ENCODE measurements around the gene TMOD4.

The TMOD4 gene

DNA sequence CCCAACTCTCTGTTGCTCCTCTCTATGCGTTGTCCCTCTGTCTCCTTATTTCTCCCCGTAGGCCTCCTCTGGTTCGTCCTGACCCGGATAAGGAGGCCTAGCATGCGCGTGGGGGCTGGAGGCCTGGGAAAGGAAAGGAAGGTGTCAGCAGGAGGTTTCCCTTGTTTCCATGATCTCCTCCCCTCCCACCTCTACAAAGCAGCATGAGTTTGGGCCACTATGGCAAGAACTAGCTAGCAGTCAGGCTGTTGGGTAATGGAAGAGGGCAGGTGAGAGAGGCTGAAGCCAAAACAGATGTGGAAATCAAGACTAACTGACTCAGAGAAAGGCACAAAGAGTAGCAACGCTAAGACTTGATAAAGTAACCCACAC, 28.7 kb downstream of the TMOD4 start:
- H3K4me1 ChIP-seq (ENCODE audit: control insufficient read depth, low read depth, low read length), result peaks cover 27% of the 10 kb centered on the region
- no peak overlapping the region for H3K27ac ChIP-seq (ENCODE audit: low read length)
- H3K27me3 ChIP-seq (ENCODE audit: control insufficient read depth, insufficient read depth, low read length), result peaks cover 30% of the 10 kb centered on the region
- no peaks in the 10 kb centered on the region for H3K9me3 ChIP-seq (ENCODE audit: control insufficient read depth, low read depth, low read length)
- peak overlapping the region; percentile 65 for H3K4me3 ChIP-seq (ENCODE audit: low read length)
- peak overlapping the region; percentile 9 for H3K9ac ChIP-seq (ENCODE audit: low read length)
- no peaks in the 10 kb centered on the region for H3K36me3 ChIP-seq (ENCODE audit: control insufficient read depth, low read depth, low read length)

DNA sequence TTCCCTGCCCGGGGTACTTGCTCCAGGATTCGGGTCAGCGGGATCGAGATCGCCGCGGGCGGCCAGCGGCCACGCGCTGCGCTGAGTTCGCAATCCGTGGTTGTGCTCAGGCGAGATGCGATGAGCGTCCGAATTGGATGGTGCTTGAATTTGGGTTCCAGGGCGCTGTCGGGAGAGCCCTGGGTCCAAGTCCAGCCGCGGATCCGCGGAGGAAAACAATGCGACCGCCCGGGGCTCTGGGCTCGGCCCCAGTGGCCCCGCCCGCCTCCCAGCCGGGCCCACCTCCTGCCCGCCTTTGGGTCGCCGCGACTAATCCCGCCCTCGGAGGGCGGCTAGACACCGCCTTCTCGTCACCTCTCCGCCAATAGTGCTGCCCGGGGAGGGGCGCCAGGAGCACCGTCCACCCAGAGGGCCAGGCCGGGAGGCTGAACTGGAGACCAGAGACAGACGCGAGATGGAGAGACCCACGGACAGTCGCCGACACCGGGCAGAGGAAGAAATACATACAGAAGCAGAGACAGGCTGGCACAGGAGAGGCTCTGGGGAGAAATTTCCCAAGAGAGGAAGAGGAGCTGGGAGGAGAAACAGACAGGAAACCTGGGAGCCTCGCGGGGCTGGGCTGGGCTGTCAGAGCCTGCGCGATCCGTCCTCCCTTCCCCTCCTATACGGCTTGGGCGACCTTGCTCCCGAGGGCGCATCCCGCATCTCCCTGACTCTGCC, 29.2 kb downstream of the TMOD4 start, which contains the start of gene SEMA6C:
SEMA6C (minus strand) TSS at position 220 of the 720 bp plus-strand sequence. CDS start 4,010 bp downstream, outside the sequence.
- Histone ChIP-seq H3K9me3 (ENCODE audit: control insufficient read depth, low read depth, low read length) (no peaks in the 10 kb centered on the region), H3K27ac (ENCODE audit: low read length) (no peak within 1 kb of the TSS), H3K4me1 (ENCODE audit: control insufficient read depth, low read depth, low read length) (peaks cover 27% of the 10 kb centered on the region), H3K9ac (ENCODE audit: low read length) (peak within 1 kb of the TSS; percentile 60), H3K4me3 (ENCODE audit: low read length) (peak within 1 kb of the TSS; percentile 65), H3K36me3 (ENCODE audit: control insufficient read depth, low read depth, low read length) (no peaks in the 10 kb centered on the region), H3K27me3 (ENCODE audit: control insufficient read depth, insufficient read depth, low read length) (peaks cover 30% of the 10 kb centered on the region)

DNA sequence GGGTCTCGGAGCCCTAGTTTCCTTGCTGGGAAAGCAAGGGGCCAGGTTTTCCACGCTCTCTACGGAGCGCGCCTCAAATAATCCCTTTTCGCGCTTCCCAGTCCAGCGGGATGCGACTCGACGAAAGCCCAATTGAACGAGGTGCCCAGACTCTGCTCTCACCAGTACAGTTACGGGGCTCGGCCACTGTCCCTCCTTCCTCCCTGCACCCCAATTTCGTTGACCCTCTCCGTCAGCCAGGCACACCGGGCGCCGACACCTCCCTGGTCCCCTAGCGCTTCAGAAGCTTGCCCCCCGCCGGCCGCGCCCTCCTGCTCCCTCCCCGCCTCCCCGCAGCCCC, 29.7 kb downstream of the TMOD4 start:
- Histone ChIP-seq H3K9ac (ENCODE audit: low read length) (peak overlapping the region; percentile 60), H3K27ac (ENCODE audit: low read length) (no peak overlapping the region), H3K4me3 (ENCODE audit: low read length) (peak overlapping the region; percentile 65), H3K4me1 (ENCODE audit: control insufficient read depth, low read depth, low read length) (peaks cover 27% of the 10 kb centered on the region), H3K9me3 (ENCODE audit: control insufficient read depth, low read depth, low read length) (no peaks in the 10 kb centered on the region), H3K36me3 (ENCODE audit: control insufficient read depth, low read depth, low read length) (no peaks in the 10 kb centered on the region), H3K27me3 (ENCODE audit: control insufficient read depth, insufficient read depth, low read length) (peaks cover 30% of the 10 kb centered on the region)

DNA sequence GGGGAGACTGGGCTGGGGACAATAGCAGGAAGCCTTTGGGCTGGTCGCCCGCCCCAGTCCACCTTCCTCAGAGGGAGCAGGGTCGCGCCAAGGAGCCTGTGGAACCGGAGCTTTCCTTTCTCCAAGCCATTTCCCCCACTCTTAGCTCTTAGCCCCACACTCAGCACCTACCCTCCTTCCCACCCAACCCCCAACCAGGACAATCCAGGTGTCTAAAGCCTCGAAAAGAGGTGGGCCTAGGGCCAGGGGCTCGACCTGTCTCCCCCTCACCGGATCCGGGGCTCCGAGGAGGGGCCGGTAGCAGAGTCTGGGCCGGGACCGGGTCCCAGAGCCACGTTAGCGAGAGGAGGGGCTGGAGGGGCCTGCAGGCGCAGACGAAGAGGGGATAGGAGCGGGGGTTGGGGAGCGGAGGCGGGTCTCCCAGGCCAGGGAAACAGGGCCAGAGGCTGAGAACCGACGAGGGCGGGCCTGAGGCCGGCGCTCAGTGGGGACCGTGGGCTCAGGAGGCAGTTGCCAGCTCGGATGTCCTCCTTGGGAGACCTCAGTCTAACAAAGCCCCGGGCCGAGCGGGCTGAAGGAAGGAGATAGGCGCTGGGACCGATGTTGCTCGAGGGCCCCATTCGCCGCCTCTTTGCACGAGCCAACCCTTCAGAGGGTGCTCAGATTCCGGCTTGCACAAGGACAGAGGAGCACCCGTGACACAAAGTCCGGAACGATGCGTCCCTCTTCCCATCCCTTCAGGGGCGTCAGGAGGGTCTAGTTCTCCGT, 30.3 kb downstream of the TMOD4 start:
- Histone ChIP-seq H3K27ac (ENCODE audit: low read length) (no peak overlapping the region), H3K4me1 (ENCODE audit: control insufficient read depth, low read depth, low read length) (peaks cover 27% of the 10 kb centered on the region), H3K4me3 (ENCODE audit: low read length) (peak overlapping the region; percentile 65), H3K9me3 (ENCODE audit: control insufficient read depth, low read depth, low read length) (no peaks in the 10 kb centered on the region), H3K27me3 (ENCODE audit: control insufficient read depth, insufficient read depth, low read length) (peaks cover 30% of the 10 kb centered on the region), H3K9ac (ENCODE audit: low read length) (peak overlapping the region; percentile 60), H3K36me3 (ENCODE audit: control insufficient read depth, low read depth, low read length) (no peaks in the 10 kb centered on the region)

DNA sequence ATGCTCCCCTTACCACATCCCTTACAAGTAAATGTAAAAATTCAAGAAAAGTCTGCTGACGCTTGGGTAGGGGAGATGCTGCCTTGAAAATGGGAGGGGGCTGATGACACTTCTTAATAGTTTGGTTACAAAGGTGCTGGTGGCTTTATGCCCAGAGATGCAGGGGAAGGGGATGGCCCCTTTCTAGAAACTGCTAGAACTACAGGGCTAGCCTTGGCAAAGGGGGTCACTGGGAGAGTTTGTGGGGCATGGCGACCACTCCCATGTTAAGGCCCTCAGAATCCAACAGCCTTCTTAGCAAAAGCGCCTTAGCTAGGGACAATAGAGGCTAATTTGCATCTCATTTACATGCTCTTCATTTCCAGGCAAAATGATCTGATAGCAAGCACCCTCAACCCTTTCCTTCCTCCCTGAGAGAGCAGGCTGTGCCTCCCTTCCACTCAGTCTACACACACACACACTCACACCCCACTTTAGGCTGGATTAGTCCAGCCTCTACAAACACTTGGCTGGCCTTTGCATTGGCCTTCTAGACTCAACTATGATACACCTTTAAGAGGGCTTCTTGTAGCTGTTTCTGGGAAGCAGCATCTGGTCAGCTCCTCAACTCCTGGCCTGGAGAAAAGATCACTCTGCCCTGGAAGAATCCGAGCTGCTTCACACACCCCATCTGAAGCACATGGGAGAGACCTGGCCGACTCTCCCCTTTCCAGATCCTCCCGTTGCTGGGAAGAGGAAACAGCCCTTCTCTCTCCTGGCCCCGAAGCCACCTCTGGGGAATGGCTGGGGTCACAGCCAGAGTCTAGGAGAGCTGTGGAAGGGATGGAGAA, 31.1 kb downstream of the TMOD4 start:
- H3K9ac ChIP-seq (ENCODE audit: low read length), result peak overlapping the region; percentile 60
- peaks cover 30% of the 10 kb centered on the region for H3K27me3 ChIP-seq (ENCODE audit: control insufficient read depth, insufficient read depth, low read length)
- peaks cover under 1% of the 10 kb centered on the region for H3K36me3 ChIP-seq (ENCODE audit: control insufficient read depth, low read depth, low read length)
- H3K4me3 ChIP-seq (ENCODE audit: low read length), result peak overlapping the region; percentile 65
- H3K27ac ChIP-seq (ENCODE audit: low read length), result no peak overlapping the region
- peaks cover 27% of the 10 kb centered on the region for H3K4me1 ChIP-seq (ENCODE audit: control insufficient read depth, low read depth, low read length)
- H3K9me3 ChIP-seq (ENCODE audit: control insufficient read depth, low read depth, low read length), result no peaks in the 10 kb centered on the region

DNA sequence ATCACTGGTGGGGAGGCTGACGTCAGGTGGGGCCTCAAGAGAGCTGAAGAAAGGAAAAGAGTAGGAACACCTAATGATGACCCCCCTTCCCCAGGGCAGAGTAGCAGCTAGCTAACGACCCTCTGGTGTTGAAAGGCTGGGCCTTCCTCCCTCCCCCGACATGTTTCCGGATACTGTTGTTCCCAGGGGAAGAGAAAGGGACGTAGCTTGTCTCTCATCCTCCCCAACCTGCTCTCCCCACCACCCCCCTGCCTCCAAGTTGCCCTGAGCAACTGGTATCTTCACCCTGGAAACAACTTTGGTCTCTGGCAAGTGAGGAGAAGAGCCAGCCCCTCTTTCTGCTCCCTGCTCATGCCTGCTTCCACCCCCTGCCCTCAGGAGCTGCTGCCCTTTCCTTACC, 31.8 kb downstream of the TMOD4 start:
- Histone ChIP-seq H3K9me3 (ENCODE audit: control insufficient read depth, low read depth, low read length) (no peaks in the 10 kb centered on the region), H3K4me3 (ENCODE audit: low read length) (no peak overlapping the region), H3K27ac (ENCODE audit: low read length) (no peak overlapping the region), H3K4me1 (ENCODE audit: control insufficient read depth, low read depth, low read length) (peaks cover 27% of the 10 kb centered on the region), H3K27me3 (ENCODE audit: control insufficient read depth, insufficient read depth, low read length) (peaks cover 30% of the 10 kb centered on the region), H3K36me3 (ENCODE audit: control insufficient read depth, low read depth, low read length) (peaks cover 7% of the 10 kb centered on the region), H3K9ac (ENCODE audit: low read length) (no peak overlapping the region)

DNA sequence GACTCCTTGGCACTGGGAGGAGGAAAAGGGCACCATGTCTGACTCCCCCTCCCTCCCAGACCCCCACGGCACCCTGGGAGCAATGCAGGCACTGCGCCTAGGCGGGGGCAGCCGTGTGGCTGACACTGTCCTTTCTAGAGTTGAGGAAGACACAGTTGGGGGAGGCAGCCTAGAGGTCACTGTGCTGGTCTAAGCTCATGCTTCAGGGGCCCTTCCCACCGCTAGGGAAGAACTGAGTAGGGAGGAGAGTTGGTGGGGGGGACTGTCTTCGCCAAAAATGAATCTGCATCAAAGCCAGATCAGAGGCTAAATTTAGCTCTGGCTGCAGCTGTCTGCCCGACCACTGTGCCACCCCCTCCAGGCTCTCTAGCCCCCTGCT, 32.7 kb downstream of the TMOD4 start:
- H3K9ac ChIP-seq (ENCODE audit: low read length), result no peak overlapping the region
- H3K4me3 ChIP-seq (ENCODE audit: low read length), result no peak overlapping the region
- H3K27ac ChIP-seq (ENCODE audit: low read length), result no peak overlapping the region
- peaks cover 28% of the 10 kb centered on the region for H3K27me3 ChIP-seq (ENCODE audit: control insufficient read depth, insufficient read depth, low read length)
- H3K4me1 ChIP-seq (ENCODE audit: control insufficient read depth, low read depth, low read length), result peaks cover 27% of the 10 kb centered on the region
- no peaks in the 10 kb centered on the region for H3K9me3 ChIP-seq (ENCODE audit: control insufficient read depth, low read depth, low read length)
- peaks cover 7% of the 10 kb centered on the region for H3K36me3 ChIP-seq (ENCODE audit: control insufficient read depth, low read depth, low read length)

DNA sequence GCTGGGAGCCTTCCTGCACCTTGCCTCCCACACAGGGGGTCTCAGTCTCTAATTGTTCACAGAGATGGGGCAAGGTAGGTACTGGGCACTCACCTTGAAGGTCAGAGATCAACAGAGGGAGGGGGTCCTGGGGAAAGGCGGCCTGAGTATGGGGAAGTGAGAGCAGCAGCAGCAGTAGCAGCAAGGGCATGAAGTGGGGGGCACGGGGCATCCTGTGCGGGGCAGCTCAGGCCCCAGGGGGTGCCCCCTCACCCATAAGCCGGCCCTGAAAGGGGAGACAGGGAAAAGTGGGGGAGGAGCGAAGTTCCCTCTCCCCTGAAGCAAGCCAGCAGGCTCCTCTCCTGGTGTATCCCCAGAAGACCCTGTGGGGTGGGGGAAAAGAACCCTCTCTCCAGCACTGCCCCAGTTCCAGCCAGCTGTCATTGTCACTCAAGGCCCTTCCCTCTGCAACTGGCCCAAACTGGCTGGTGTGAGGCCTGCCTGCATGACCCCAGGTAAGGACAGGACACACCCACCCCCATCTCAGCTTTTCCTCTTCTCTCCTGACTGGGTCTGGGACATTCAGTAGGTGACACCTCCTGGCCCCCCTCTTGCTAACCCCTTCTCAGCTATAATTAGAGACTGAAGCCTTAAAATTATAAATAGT, 33.2 kb downstream of the TMOD4 start:
- Histone ChIP-seq H3K4me1 (ENCODE audit: control insufficient read depth, low read depth, low read length) (peaks cover 27% of the 10 kb centered on the region), H3K9ac (ENCODE audit: low read length) (no peak overlapping the region), H3K36me3 (ENCODE audit: control insufficient read depth, low read depth, low read length) (peaks cover 7% of the 10 kb centered on the region), H3K4me3 (ENCODE audit: low read length) (no peak overlapping the region), H3K27ac (ENCODE audit: low read length) (no peak overlapping the region), H3K9me3 (ENCODE audit: control insufficient read depth, low read depth, low read length) (no peaks in the 10 kb centered on the region), H3K27me3 (ENCODE audit: control insufficient read depth, insufficient read depth, low read length) (peaks cover 23% of the 10 kb centered on the region)

DNA sequence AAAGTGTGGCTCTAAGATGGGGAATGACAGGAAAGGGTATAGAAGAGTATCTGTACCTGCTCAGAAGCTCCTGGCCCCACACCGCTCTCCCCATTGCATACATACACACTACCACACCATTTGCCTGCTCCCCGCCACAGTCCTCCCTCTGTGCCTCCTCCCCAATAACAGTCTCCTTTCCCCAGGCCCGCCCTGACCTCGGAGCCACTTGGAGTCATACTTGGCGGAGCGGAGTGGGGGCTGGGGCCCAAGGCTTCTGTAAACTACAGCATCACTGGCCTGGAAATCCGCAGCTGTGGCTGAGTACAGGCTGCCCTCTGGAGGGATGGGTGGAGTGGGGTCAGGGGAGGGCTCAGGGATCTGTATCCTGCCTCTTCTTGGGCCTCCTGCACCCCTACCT, 38.0 kb downstream of the TMOD4 start:
- Histone ChIP-seq H3K9ac (ENCODE audit: low read length) (no peak overlapping the region), H3K27me3 (ENCODE audit: control insufficient read depth, insufficient read depth, low read length) (peaks cover 14% of the 10 kb centered on the region), H3K36me3 (ENCODE audit: control insufficient read depth, low read depth, low read length) (peaks cover 28% of the 10 kb centered on the region), H3K27ac (ENCODE audit: low read length) (no peak overlapping the region), H3K4me3 (ENCODE audit: low read length) (no peak overlapping the region), H3K4me1 (ENCODE audit: control insufficient read depth, low read depth, low read length) (no peaks in the 10 kb centered on the region), H3K9me3 (ENCODE audit: control insufficient read depth, low read depth, low read length) (no peaks in the 10 kb centered on the region)

DNA sequence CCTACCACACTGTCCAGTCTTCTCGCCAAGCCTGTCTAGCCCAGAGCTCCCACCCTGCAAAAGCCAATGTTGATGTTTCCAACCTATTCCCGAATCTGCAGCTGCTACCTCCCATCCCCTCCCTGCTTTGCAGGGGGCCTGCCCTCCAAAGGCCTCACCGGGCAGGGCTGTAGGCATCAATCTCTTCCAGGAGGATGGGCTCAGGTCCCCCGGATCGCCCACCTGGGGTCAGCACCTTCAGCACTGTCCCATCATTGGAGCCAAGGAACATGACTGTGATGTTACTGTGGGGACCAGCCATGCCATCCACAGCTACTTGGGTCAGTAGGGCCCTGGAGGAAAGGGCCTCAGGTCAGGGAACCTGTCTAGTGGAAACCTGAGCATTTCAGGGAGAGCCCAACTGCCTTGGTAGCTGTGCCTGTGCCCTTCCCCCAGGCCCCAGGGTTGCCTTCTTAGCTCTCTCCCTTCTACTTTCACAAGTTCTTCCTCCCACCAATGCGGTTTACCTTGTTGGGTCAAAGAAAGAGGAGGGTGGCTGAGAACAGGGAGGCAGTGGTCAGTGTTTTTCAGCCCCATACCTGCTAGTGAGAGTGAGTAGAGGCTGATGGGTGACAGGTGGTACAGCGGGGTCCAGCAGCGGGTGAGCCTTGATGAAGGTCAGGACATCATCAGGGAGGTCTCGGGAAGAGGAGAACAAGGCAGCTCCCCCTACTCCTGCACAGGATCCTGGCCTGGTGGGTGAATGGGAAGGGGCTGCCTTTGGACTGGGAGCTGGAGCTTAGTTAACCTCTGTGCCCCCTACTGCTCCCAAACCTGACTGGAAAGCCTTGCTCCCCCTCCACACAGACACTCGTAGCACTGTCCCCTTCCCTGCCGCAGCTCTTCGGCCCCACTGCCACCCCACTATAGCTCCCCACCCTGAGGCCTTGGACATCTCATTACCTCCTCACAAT, 40.1 kb downstream of the TMOD4 start:
- Histone ChIP-seq H3K9me3 (ENCODE audit: control insufficient read depth, low read depth, low read length) (no peaks in the 10 kb centered on the region), H3K27me3 (ENCODE audit: control insufficient read depth, insufficient read depth, low read length) (peaks cover 32% of the 10 kb centered on the region)

More for the DNA sequence above, 40.1 kb downstream of the TMOD4 start:
- Histone ChIP-seq H3K27ac (ENCODE audit: low read length) (no peak overlapping the region), H3K4me1 (ENCODE audit: control insufficient read depth, low read depth, low read length) (no peaks in the 10 kb centered on the region), H3K4me3 (ENCODE audit: low read length) (no peak overlapping the region), H3K9ac (ENCODE audit: low read length) (no peak overlapping the region), H3K36me3 (ENCODE audit: control insufficient read depth, low read depth, low read length) (peaks cover 28% of the 10 kb centered on the region)

All from iPS-18a (cell line).